Activated CD4-positive, alpha-beta T cell treated with anti-CD3 and anti-CD28 coated beads, Interleukin-2, amount 50 U/mL, for 16 hours (primary cell): Measurements from ENCODE around the gene NBAS.
"Not testable (repeated sequence)": the region's sequence is repeated elsewhere in the genome, so short reads cannot be mapped to it uniquely, and the experiment has no call there.

Experiments used
- DNase-seq: peaks from one replicate; pipeline ENCODE4 v3.0.0-alpha.2; 2020

Gene NBAS

GRCh38 chr2:15520346-15520745 lies 40.8 kb downstream of the NBAS start:
- no peak for DNase-seq

DNA sequence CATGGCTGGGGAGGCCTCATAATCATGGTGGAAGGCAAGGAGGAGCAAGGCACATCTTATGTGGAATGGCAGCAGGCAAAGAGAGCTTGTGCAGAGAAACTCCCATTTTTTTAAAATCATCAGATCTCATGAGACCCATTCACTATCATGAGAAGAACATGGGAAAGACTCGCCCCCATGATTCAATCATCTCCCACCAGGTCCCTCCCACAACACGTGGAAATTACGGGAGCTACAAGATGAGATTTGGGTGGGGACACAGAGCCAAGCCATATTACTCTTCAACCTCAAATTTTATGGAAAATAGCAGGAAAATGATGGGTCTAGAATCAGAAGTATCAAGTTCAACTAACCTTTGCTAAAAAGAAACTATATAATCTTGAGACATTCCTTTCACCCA lies 42.4 kb downstream of the NBAS start:
- DNase-seq, result not testable (repeated sequence)

DNA sequence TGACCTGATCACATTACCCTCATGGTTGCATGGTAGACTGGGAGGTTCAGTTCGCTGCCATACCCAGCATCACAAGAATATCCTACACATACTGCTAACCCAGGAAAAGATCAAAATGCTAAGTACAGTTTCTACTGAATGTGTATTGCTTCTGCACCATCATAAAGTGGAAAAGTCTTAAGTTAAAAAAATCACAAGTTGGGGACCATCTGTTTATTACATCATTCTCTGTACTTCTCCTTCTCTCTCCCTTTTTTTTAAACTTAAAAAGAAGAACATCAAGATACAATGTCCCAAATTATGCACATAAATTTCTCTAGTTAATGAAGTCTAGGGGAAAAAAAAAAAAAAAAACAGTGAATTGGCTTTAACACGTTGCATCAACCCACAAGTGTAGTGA lies 43.3 kb downstream of the NBAS start:
- DNase-seq, result no peak

- DNase-seq, result peak; percentile 43
Observed at GRCh38 chr2:15511686-15512085, 49.4 kb downstream of the NBAS start.

- no peak for DNase-seq
Observed at GRCh38 chr2:15510552-15510951, 50.6 kb downstream of the NBAS start.

DNA sequence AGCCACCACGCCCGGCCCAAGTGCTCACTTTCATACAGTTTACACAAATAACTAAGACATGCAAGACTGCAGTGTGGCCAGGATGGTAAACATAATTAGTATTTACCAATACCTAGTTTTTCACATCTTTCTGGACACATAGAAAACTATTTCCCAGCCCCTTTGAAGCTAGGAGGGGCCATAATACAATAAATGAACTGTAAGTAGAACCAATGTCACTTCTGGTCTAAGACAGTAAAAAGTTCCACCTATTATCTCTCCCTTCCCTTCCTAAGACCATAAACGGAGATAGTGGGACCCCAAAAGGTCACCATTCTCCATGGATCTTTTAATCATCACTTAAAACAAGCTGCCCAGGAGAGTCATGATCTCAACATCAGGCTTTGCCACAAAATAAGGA lies 51.0 kb downstream of the NBAS start:
- no peak for DNase-seq

- no peak for DNase-seq
Observed at GRCh38 chr2:15507697-15508096, 53.4 kb downstream of the NBAS start.

GRCh38 chr2:15507061-15507460 lies 54.1 kb downstream of the NBAS start:
- DNase-seq, result no peak

GRCh38 chr2:15506229-15506819 lies 54.8 kb downstream of the NBAS start:
- no peak for DNase-seq

GRCh38 chr2:15504882-15505663 lies 56.1 kb downstream of the NBAS start:
- no peak for DNase-seq

DNA sequence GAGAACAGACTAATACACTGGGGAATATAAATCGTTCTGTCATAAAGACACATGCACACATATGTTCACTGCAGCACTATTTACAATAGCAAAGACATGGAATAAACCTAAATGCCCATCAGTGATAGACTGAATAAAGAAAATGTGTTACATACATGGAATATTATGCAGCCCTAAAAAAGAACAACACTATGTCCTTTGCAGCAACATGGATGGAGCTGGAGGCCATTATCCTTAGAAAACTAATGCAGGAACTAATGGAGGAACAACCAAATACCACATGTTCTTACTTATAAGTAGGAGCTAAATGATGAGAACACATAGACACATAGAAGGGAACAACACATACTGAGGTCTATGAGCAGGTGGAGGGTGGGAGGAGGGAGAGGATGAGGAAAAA lies 61.9 kb downstream of the NBAS start:
- not testable (repeated sequence) for DNase-seq

DNA sequence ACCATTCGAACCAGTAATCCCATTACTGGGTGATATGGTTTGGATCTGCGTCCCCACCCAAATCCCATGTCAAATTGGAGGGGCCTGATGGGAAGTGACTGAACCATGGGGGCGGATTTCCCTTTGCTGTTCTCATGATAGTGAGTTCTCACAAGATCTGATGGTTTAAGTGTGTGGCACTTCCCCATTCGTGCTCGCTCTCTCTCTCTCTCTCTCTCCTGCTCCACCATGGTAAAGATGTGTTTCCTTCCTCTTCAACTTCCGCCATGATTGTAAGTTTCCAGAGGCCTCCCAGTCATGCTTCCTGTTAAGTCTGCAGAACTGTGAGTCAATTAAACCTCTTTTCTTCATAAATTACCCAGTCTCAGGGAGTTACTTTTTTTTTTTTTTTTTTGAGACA lies 62.6 kb downstream of the NBAS start:
- DNase-seq, result no peak

DNA sequence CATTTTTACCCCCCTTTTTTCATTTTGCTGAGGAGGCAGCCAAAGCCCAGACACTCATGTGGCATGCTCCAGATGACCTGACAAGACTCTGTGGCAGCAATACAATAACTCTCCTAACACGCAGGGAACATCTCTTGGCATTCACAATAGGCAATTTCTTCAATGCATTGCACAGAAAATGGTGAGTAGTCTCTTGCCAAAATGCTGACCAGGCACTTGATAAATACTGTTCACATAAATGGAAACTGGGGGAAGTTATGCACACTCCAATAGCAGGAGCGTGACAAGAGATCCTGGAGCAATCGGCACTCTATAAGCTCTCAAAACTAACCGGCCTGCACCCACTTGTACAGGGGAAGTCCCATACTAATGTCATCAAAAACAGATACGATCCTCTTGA lies 66.3 kb downstream of the NBAS start:
- no peak for DNase-seq

DNA sequence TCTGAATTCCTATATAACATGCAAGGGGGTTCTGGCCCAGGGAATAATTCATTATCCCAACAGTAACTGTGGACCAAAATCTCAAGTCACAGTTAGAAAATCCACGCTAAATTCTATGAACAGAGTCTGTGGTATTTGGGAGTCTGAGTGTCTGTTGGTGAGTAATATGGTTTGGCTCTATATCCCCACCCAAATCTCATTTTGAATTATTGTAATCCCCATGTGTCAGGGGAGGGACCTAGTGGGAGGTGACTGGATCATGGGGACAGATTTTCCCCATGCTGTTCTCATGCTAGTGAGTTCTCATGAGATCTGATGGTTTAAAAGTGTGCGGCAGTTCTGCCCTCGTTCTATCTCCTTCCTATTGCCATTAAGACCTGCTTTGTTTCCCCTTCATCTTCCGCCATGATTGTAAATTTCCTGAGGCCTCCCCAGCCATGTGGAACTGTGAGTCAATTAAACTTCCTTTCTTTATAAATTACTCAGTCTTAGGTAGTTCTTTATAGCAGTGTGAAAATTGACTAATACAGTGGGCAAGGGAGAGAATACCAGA lies 68.3 kb downstream of the NBAS start:
- DNase-seq, result no peak

GRCh38 chr2:15486770-15487169 lies 74.4 kb downstream of the NBAS start:
- DNase-seq, result no peak

DNA sequence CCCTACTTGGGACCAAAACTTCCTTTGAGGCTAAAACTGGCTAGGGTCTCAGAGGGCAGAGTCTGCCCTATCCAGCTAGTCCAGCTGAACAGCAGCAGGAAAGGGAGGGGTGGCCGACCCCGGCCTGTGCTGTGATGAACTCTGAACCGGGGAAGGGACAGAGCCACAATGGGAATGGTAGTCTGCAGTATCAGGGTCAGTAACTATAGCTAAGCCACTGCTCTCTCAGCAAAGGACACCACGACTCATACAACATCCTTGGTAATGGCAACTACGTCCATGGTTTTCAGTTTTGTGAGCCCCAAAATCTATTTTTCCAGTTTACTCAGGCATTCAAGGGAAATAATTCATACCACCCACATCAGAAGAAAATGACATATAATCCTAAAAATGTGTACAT lies 75.2 kb downstream of the NBAS start:
- DNase-seq, result no peak

GRCh38 chr2:15481000-15481399 lies 80.1 kb downstream of the NBAS start:
- no peak for DNase-seq

DNA sequence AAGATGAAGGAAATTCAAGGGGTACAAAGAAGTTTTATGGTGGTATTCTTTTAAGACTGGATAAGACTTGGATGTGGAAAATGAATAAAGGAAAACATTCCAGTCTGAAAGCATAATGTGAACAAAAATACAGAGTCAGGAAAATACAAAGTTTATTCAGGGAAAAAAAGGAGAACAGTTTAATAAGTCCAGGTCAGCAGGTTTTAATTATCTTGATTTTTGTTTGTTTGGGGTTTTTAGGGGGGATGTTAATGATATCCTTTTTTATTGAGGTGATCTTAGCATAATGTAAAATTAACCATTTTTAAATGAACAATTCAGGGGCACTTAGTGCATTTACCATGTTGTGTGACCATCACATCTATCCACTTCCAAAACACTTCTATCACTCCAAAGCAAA lies 80.6 kb downstream of the NBAS start:
- no peak for DNase-seq

- DNase-seq, result no peak
Observed at GRCh38 chr2:15472876-15473275, 88.3 kb downstream of the NBAS start.

DNA sequence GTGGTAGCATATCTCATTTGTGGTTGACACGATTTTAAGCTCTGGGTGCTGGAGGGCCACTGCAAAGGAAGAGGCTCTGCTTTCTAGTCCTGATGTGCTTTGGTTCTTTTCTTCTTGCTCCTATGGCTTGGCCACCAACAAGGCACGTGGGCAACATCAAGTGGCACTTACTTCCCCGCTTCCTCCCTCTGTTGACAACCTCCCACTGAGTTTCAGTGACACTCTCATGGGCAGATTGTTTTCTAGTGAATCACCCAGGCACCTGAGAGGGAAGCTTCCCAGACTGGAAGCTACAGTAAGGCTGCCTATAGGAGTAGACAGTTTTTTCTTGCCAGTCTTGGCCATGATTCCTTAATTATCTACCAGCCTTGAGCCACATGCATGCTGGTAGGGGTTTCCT lies 89.0 kb downstream of the NBAS start:
- no peak for DNase-seq

- DNase-seq, result no peak
Observed at GRCh38 chr2:15471606-15472005, 89.5 kb downstream of the NBAS start.

- DNase-seq, result no peak
Observed at GRCh38 chr2:15460112-15460620, 101.0 kb downstream of the NBAS start.

- DNase-seq, result no peak
Observed at GRCh38 chr2:15458277-15458676, 102.9 kb downstream of the NBAS start.

GRCh38 chr2:15457868-15458267 lies 103.3 kb downstream of the NBAS start:
- no peak for DNase-seq
